IMR-90 (cell line): ENCODE measurements around the gene ATP5F1C. TPM values are rescaled to one million over a fixed set of nuclear protein-coding genes. Genes with fewer than 3 reads are reported as not detected.

ENCODE experiments used
- ATAC-seq: fragments of 200-7000 bp; cut with Tn5 transposase; 2 replicates; pipeline ENCODE4 v1.9.1; 2020; ENCODE audit warnings: low read depth, mild to moderate bottlenecking, moderate library complexity
- BruUV-seq: library from RNA; stranded (reverse); fragments of 400-500 nt; replicated peaks from 2 replicates; lab custom pipeline; 2021; lab: Mats Ljungman, UMichigan
- CTCF ChIA-PET: fragments of 300-600 bp; formaldehyde crosslinking; extraction: SDS; loops from one replicate; lab custom pipeline; 2021; ENCODE audit warnings: antibody characterized with exemption; lab: Yijun Ruan, JAX
- POLR2A ChIA-PET: fragments of 300-600 bp; sonication (Branson Sonifier 250); formaldehyde crosslinking; loops from one replicate; lab custom pipeline; 2022; ENCODE audit warnings: antibody characterized with exemption; ENCODE audit not compliant: unreplicated experiment; lab: Charles Lee
- DNase-seq: peaks from one replicate; pipeline ENCODE4 v3.0.0; 2013
- H2AFZ ChIP-seq: replicated peaks from 2 replicates; pipeline ENCODE3; 2013; ENCODE audit warnings: low read length, mild to moderate bottlenecking; ENCODE audit not compliant: poor library complexity
- H2AK5ac ChIP-seq: 2 replicates; pipeline ENCODE4 v1.6.1; 2013; ENCODE audit warnings: low read depth, low read length, inconsistent platforms
- H2AK9ac ChIP-seq: replicated peaks from 2 replicates; pipeline ENCODE3; 2013; ENCODE audit warnings: mild to moderate bottlenecking, low read depth, low read length, moderate library complexity; ENCODE audit not compliant: poor library complexity
- H2BK120ac ChIP-seq: 2 replicates; pipeline ENCODE4 v1.6.1; 2013; ENCODE audit warnings: low read depth, low read length, inconsistent platforms
- H2BK15ac ChIP-seq: 3 replicates; pipeline ENCODE4 v1.6.1; 2013; ENCODE audit warnings: low read depth, low read length, inconsistent platforms
- H2BK20ac ChIP-seq: 2 replicates; pipeline ENCODE4 v1.6.1; 2013; ENCODE audit warnings: low read depth, mild to moderate bottlenecking, inconsistent platforms, low read length, moderate library complexity
- H2BK5ac ChIP-seq: 2 replicates; pipeline ENCODE4 v1.6.1; 2013; ENCODE audit warnings: mild to moderate bottlenecking, low read depth, low read length, inconsistent platforms; ENCODE audit not compliant: poor library complexity, severe bottlenecking
- H3K14ac ChIP-seq: replicated peaks from 2 replicates; pipeline ENCODE4 v1.6.1; 2013; ENCODE audit warnings: low read depth, low read length, inconsistent platforms
- H3K18ac ChIP-seq: 2 replicates; pipeline ENCODE4 v1.6.1; 2013; ENCODE audit warnings: low read depth, low read length, control low read depth
- H3K23ac ChIP-seq: 2 replicates; pipeline ENCODE4 v1.6.1; 2013; ENCODE audit warnings: low read depth, low read length, inconsistent platforms
- H3K27ac ChIP-seq: 2 replicates; pipeline ENCODE4 v1.5.1; 2013; ENCODE audit warnings: mild to moderate bottlenecking, control low read depth, low read length; ENCODE audit not compliant: insufficient read depth
- H3K27me3 ChIP-seq: 2 replicates; pipeline ENCODE4 v1.6.1; 2013; ENCODE audit warnings: low read length; ENCODE audit not compliant: control insufficient read depth, insufficient read depth
- H3K36me3 ChIP-seq: 2 replicates; pipeline ENCODE4 v1.6.1; 2013; ENCODE audit warnings: low read length, mixed read lengths; ENCODE audit not compliant: control insufficient read depth, insufficient read depth
- H3K4ac ChIP-seq: 2 replicates; pipeline ENCODE4 v1.6.1; 2013; ENCODE audit warnings: low read depth, low read length, inconsistent platforms
- H3K4me1 ChIP-seq: 2 replicates; pipeline ENCODE4 v1.6.1; 2013; ENCODE audit warnings: low read length, mixed read lengths; ENCODE audit not compliant: control insufficient read depth, insufficient read depth
- H3K4me2 ChIP-seq: 2 replicates; pipeline ENCODE4 v1.6.1; 2013; ENCODE audit warnings: low read depth, mild to moderate bottlenecking, control low read depth, low read length, moderate library complexity
- H3K4me3 ChIP-seq: 2 replicates; pipeline ENCODE4 v1.5.1; 2013; ENCODE audit warnings: low read depth, mild to moderate bottlenecking, control low read depth, low read length, moderate library complexity; ENCODE audit not compliant: insufficient read depth
- H3K56ac ChIP-seq: 2 replicates; pipeline ENCODE4 v1.6.1; 2013; ENCODE audit warnings: low read length, inconsistent platforms; ENCODE audit not compliant: insufficient read depth; ENCODE audit errors: extremely low read depth
- H3K79me1 ChIP-seq, 2 experiments: 2 replicates each; pipeline ENCODE4 v1.6.1; 2013; ENCODE audit warnings: low read length in 2 of 2, inconsistent platforms in 1 of 2, low read depth in 1 of 2
- H3K9ac ChIP-seq: 2 replicates; pipeline ENCODE4 v1.6.1; 2013; ENCODE audit warnings: low read depth, low read length, control low read depth
- H3K9me1 ChIP-seq: 2 replicates; pipeline ENCODE4 v1.6.1; 2013; ENCODE audit warnings: low read length, inconsistent platforms; ENCODE audit not compliant: insufficient read depth
- H3K9me3 ChIP-seq: 2 replicates; pipeline ENCODE4 v1.6.1; 2013; ENCODE audit warnings: low read length; ENCODE audit not compliant: control insufficient read depth, insufficient read depth
- H4K20me1 ChIP-seq: 2 replicates; pipeline ENCODE4 v1.6.1; 2013; ENCODE audit warnings: low read length, inconsistent platforms; ENCODE audit not compliant: insufficient read depth
- H4K5ac ChIP-seq: 2 replicates; pipeline ENCODE4 v1.6.1; 2013; ENCODE audit warnings: mild to moderate bottlenecking, low read depth, low read length, control low read depth
- H4K8ac ChIP-seq, 2 experiments: 2 replicates each; pipeline ENCODE4 v1.6.1; 2013; ENCODE audit warnings: low read depth in 2 of 2, low read length in 2 of 2, control low read depth in 1 of 2, inconsistent platforms in 1 of 2
- H4K91ac ChIP-seq: 2 replicates; pipeline ENCODE4 v1.6.1; 2013; ENCODE audit warnings: low read depth, low read length, inconsistent platforms; ENCODE audit not compliant: insufficient read depth
- CEBPB ChIP-seq: IDR thresholded peaks from 2 replicates; pipeline ENCODE4 v1.6.1; 2012; ENCODE audit warnings: low read depth, low read length, improper control_type of control experiment
- CHD1 ChIP-seq: IDR thresholded peaks from 2 replicates; pipeline ENCODE4 v1.6.1; 2012; ENCODE audit warnings: low read depth, low read length, improper control_type of control experiment
- MAFK ChIP-seq: IDR thresholded peaks from 2 replicates; pipeline ENCODE4 v1.6.1; 2012; ENCODE audit warnings: low read depth, low read length, improper control_type of control experiment
- MXI1 ChIP-seq: IDR thresholded peaks from 2 replicates; pipeline ENCODE4 v1.6.1; 2012; ENCODE audit warnings: low read depth, mild to moderate bottlenecking, low read length, moderate library complexity, borderline replicate concordance
- RAD21 ChIP-seq: IDR thresholded peaks from 2 replicates; pipeline ENCODE4 v1.6.1; 2012; ENCODE audit warnings: low read length, improper control_type of control experiment
- RCOR1 ChIP-seq: IDR thresholded peaks from 2 replicates; pipeline ENCODE4 v1.6.1; 2012; ENCODE audit warnings: mild to moderate bottlenecking, low read length, improper control_type of control experiment; ENCODE audit not compliant: insufficient replicate concordance
- RFX5 ChIP-seq: IDR thresholded peaks from 2 replicates; pipeline ENCODE4 v1.8.0; 2012; ENCODE audit warnings: low read depth, mild to moderate bottlenecking, low read length, moderate library complexity
- SMC3 ChIP-seq: fragments of 150-350 bp; IDR thresholded peaks from 2 replicates; pipeline ENCODE4 v1.6.1; 2016; ENCODE audit warnings: low read depth, mild to moderate bottlenecking, antibody characterized with exemption, low read length, moderate library complexity
- WGBS, 2 experiments: methylation state at CpG; one replicate each; pipeline versions ENCODE4 v1.1.5 to v1.1.7; 2013; ENCODE audit warnings: missing lambda C conversion rate in 2 of 2; ENCODE audit not compliant: insufficient read length in 1 of 2; ENCODE audit errors: extremely low coverage in 2 of 2; 5-methylcytosine and 5-hydroxymethylcytosine counted together
- dilution Hi-C: fragments of 300-500 bp; cut with HindIII; formaldehyde crosslinking; loops from one replicate; pipeline ENCODE4 v1.14.3; 2018; ENCODE audit warnings: low sequenced_read_pairs; ENCODE audit not compliant: unreplicated experiment
- in situ Hi-C: fragments of 300-500 bp; cut with MboI; formaldehyde crosslinking; loops from 3 replicates; pipeline ENCODE4 v1.14.3; 2019; ENCODE audit warnings: low sequenced_read_pairs, inconsistent platforms, mixed read lengths
- intact Hi-C: fragments of 100-400 bp; cut with micrococcal nuclease; formaldehyde crosslinking; loops from 2 replicates; pipeline ENCODE4 v1.10.0; 2022
- polyA plus RNA-seq, 3 experiments: library from polyadenylated mRNA; depleted of rRNA; stranded (reverse); fragments of >200 nt; gene quantifications; 2 replicates each; pipeline ENCODE4 v1.2.3, GENCODE V29; 2012; ENCODE audit warnings: low replicate concordance in 1 of 3
- total RNA-seq: library from RNA; depleted of rRNA; stranded (reverse); fragments of >200 nt; gene quantifications from 2 replicates; pipeline ENCODE4 v1.2.3, GENCODE V29; 2012
- TF ChIP-seq, protein P1 (sequence below): conservative IDR thresholded peaks from 2 replicates; pipeline ENCODE4 v1.5.1; 2012; ENCODE audit warnings: mild to moderate bottlenecking, low read depth, low read length, improper control_type of control experiment
- TF ChIP-seq, protein P2 (sequence below): fragments of 150-350 bp; IDR thresholded peaks from 2 replicates; pipeline ENCODE4 v1.6.1; 2017; ENCODE audit warnings: mild to moderate bottlenecking, antibody characterized with exemption, low read length, low read depth

ATP5F1C gene
- total and polyA plus RNA-seq, 2 of the 4 experiments (the other 2 are of a cell fraction): 357 to 367 TPM

- ChIA-PET CTCF (interaction anchor here (1.0 kb wide), 1 partner anchor 9 kb away, joined by 10 read pairs; no protein-coding TSS in a partner anchor), POLR2A (no interaction called here)
- in situ Hi-C loops (no loop called here), dilution Hi-C loops (no loop called here), intact Hi-C loops (no loop called here)
- H4K8ac ChIP-seq: no peak overlapping the region
- H2AK9ac ChIP-seq: no peak overlapping the region
- no peak overlapping the region for H2AK5ac ChIP-seq
- ATAC-seq (no peak), DNase-seq (no peak)
- H3K56ac ChIP-seq: no peak overlapping the region
- no peaks in the 10 kb centered on the region for H3K27me3 ChIP-seq
- peaks cover 0 to 8% of the 10 kb centered on the region in 2 experiments; a peak in 3 of 4 replicates for H3K79me1 ChIP-seq
- no peak overlapping the region for H2BK20ac ChIP-seq
- H3K4me2 ChIP-seq: no peak overlapping the region
- H2BK5ac ChIP-seq: no peak overlapping the region
- H3K36me3 ChIP-seq: peaks cover 32% of the 10 kb centered on the region
- no peaks in the 10 kb centered on the region; the same call in 1 of the 2 replicates for H3K4me1 ChIP-seq
- H2BK120ac ChIP-seq: no peak overlapping the region
- no peaks in the 10 kb centered on the region for H3K9me3 ChIP-seq
- no peaks in the 10 kb centered on the region; the same call in 1 of the 2 replicates for H4K20me1 ChIP-seq
- H2BK15ac ChIP-seq: no peak overlapping the region
- no TSS peak for BruUV-seq
- no peak overlapping the region for H4K5ac ChIP-seq
- no peak overlapping the region for H3K9ac ChIP-seq
- H3K9me1 ChIP-seq: no peaks in the 10 kb centered on the region; the same call in 1 of the 2 replicates
- no peak overlapping the region for H4K91ac ChIP-seq
- H3K27ac ChIP-seq: no peak overlapping the region
- no peak overlapping the region for H3K18ac ChIP-seq
- no peak overlapping the region for H3K4me3 ChIP-seq
- H2AFZ ChIP-seq: no peak overlapping the region
- WGBS, 2 experiments: 60% methylated on average over 2 of the region's 10 CpGs; no CpG with 5 or more reads in 1 of the 2 experiments
- no peak overlapping the region for H3K23ac ChIP-seq
- no peak overlapping the region for H3K4ac ChIP-seq
- H3K14ac ChIP-seq: no peak overlapping the region
- TF ChIP-seq, protein P1, sequence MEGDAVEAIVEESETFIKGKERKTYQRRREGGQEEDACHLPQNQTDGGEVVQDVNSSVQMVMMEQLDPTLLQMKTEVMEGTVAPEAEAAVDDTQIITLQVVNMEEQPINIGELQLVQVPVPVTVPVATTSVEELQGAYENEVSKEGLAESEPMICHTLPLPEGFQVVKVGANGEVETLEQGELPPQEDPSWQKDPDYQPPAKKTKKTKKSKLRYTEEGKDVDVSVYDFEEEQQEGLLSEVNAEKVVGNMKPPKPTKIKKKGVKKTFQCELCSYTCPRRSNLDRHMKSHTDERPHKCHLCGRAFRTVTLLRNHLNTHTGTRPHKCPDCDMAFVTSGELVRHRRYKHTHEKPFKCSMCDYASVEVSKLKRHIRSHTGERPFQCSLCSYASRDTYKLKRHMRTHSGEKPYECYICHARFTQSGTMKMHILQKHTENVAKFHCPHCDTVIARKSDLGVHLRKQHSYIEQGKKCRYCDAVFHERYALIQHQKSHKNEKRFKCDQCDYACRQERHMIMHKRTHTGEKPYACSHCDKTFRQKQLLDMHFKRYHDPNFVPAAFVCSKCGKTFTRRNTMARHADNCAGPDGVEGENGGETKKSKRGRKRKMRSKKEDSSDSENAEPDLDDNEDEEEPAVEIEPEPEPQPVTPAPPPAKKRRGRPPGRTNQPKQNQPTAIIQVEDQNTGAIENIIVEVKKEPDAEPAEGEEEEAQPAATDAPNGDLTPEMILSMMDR: no peak
- TF ChIP-seq CEBPB: no peak
- no peak for TF ChIP-seq MXI1
- TF ChIP-seq, protein P2, sequence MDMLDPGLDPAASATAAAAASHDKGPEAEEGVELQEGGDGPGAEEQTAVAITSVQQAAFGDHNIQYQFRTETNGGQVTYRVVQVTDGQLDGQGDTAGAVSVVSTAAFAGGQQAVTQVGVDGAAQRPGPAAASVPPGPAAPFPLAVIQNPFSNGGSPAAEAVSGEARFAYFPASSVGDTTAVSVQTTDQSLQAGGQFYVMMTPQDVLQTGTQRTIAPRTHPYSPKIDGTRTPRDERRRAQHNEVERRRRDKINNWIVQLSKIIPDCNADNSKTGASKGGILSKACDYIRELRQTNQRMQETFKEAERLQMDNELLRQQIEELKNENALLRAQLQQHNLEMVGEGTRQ: no peak
- TF ChIP-seq RFX5: no peak
- no peak for TF ChIP-seq RAD21
- no peak for TF ChIP-seq MAFK
- TF ChIP-seq CHD1: no peak
- TF ChIP-seq SMC3: no peak
- no peak for TF ChIP-seq RCOR1
Measured at GRCh38 chr10:7773845-7774801, 13.9 kb upstream of the ATP5F1C start.
